AML-193 (cell line): Measurements from ENCODE around the gene TBX19.

Experiments
- DNase-seq, 2 experiments: peaks; one replicate each; lab custom pipeline; 2025; lab: John Stamatoyannopoulos, UW

Gene TBX19

DNA sequence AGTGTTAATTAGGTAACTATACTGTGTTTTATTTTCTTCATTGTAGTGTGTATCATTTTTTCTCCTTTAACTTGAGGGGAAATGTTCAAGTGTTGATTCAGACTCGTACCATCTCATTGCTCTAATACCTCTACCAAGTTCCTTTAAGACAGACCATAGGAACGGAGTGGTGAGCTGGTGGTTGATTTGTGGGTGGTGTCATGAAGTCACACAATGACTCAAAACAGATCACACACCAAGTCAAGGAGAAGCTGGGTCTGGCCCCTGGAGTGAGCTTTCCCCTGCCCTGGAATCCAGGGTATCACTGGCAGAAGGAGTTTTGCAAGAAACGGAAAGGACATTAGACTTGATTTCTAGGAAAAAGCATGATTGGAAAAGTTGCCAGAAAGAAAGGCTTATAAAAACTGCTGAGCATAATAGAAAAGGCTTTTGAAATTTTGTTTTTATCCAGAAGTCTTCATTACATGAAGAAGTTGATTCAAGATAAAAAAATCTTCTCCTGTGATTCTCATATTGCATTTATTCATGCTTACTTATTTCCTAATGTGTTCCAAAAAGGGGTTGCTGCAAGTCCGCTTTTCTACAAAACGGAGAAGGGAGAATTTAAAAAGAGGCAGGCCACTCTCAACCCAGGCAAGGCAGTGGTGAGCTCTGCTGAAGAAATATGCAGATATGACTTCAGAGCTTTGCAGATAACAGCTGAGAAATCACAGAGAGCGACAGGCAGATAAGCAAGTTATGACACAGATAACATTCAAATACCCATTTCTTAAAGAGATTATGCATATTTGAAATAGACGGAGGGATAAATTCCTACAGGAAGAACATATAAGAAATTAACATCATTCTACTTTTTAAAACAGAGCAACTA, 79.7 kb downstream of the TBX19 start:
- no peak for DNase-seq

DNA sequence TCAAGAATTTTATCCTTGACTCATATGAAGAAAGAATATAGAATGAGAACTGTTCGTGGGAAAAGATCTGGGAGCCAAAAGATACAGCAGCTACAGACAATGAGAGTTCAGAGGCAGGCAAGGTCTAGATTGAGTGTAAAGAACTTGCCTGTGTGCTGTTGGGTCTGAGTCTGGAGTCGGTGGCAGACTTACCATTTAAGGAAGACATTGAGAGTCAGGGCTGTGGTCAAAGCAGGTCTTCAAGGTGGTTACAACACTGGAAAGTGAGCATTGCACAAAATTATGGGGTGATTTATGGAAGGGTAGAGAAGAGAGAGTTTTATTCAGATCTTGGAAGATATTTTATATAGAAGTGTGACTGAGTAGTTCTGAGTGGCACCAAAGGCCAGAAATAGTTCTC, 80.6 kb downstream of the TBX19 start:
- DNase-seq, result no peak

- DNase-seq, result no peak
These were observed 82.3 kb downstream of the TBX19 start for GRCh38 chr1:168362991-168363390.
